Loucy (cell line): ENCODE data around the gene HMGXB3.

ENCODE experiments used
- H2AFZ ChIP-seq: fragments of 200-600 bp; sonication (generic); 2 replicates; pipeline ENCODE4 v1.6.0; 2016; ENCODE audit warnings: antibody characterized with exemption, mild to moderate bottlenecking, low read length, moderate library complexity
- H3F3A ChIP-seq: fragments of 200-600 bp; 2 replicates; pipeline ENCODE4 v1.6.0; 2016; ENCODE audit warnings: antibody characterized with exemption, low read depth, mild to moderate bottlenecking
- H3K27me3 ChIP-seq: fragments of 200-600 bp; sonication (generic); 2 replicates; pipeline ENCODE4 v1.6.1; 2014; ENCODE audit warnings: low read length, mild to moderate bottlenecking; ENCODE audit not compliant: insufficient read depth, poor library complexity, severe bottlenecking
- H3K36me3 ChIP-seq: fragments of 200-600 bp; sonication (generic); 2 replicates; pipeline ENCODE4 v1.6.1; 2016; ENCODE audit warnings: low read length; ENCODE audit not compliant: insufficient read depth
- H3K4me1 ChIP-seq: fragments of 200-600 bp; sonication (generic); 2 replicates; pipeline ENCODE4 v1.5.1; 2014; ENCODE audit warnings: low read length, mild to moderate bottlenecking; ENCODE audit not compliant: insufficient read depth, poor library complexity, severe bottlenecking
- H3K4me2 ChIP-seq: fragments of 200-600 bp; sonication (generic); 2 replicates; pipeline ENCODE4 v1.6.0; 2014; ENCODE audit warnings: antibody characterized with exemption, low read length, low read depth, mild to moderate bottlenecking; ENCODE audit not compliant: poor library complexity, severe bottlenecking
- H3K4me3 ChIP-seq: fragments of 200-600 bp; sonication (generic); 2 replicates; pipeline ENCODE4 v1.5.1; 2014; ENCODE audit warnings: low read length, mild to moderate bottlenecking, mixed read lengths; ENCODE audit not compliant: poor library complexity, severe bottlenecking
- H3K79me2 ChIP-seq: fragments of 200-600 bp; sonication (generic); 2 replicates; pipeline ENCODE4 v1.6.1; 2014; ENCODE audit warnings: low read length; ENCODE audit not compliant: insufficient read depth
- H3K9ac ChIP-seq: fragments of 200-600 bp; sonication (generic); 2 replicates; pipeline ENCODE4 v1.6.0; 2014; ENCODE audit warnings: mild to moderate bottlenecking, low read depth, low read length, moderate library complexity; ENCODE audit not compliant: poor library complexity, severe bottlenecking
- H3K9me2 ChIP-seq: fragments of 200-600 bp; sonication (generic); replicated peaks from 2 replicates; pipeline ENCODE4 v1.6.1; 2016; ENCODE audit warnings: low read depth, low read length, mixed read lengths
- H3K9me3 ChIP-seq: fragments of 200-600 bp; sonication (generic); 2 replicates; pipeline ENCODE4 v1.6.1; 2014; ENCODE audit warnings: mild to moderate bottlenecking, antibody characterized with exemption, low read length, low read depth; ENCODE audit not compliant: insufficient read depth
- H4K20me1 ChIP-seq: fragments of 200-600 bp; sonication (generic); 2 replicates; pipeline ENCODE4 v1.6.0; 2014; ENCODE audit warnings: antibody characterized with exemption, low read length, mild to moderate bottlenecking; ENCODE audit not compliant: insufficient read depth, poor library complexity, severe bottlenecking
- CTCF ChIP-seq: fragments of 200-600 bp; sonication (generic); conservative IDR thresholded peaks from 2 replicates; pipeline ENCODE4 v1.5.1; 2014; ENCODE audit warnings: mild to moderate bottlenecking, antibody characterized with exemption, low read length
- EZH2phosphoT487 ChIP-seq: fragments of 200-600 bp; IDR thresholded peaks from 2 replicates; pipeline ENCODE4 v1.6.1; 2018; ENCODE audit warnings: antibody characterized with exemption, mild to moderate bottlenecking, moderate library complexity, borderline replicate concordance

Gene HMGXB3

GRCh38 chr5:150054569-150054968 lies 54.0 kb downstream of the HMGXB3 start:
- Histone ChIP-seq H3K4me2 (no peak overlapping the region), H3K4me1 (peaks cover 12% of the 10 kb centered on the region), H3K36me3 (peaks cover 50% of the 10 kb centered on the region), H3K9ac (no peak overlapping the region), H3K79me2 (no peaks in the 10 kb centered on the region), H3K9me2 (no peaks in the 10 kb centered on the region), H2AFZ (no peak overlapping the region), H3F3A (no peaks in the 10 kb centered on the region), H3K4me3 (no peak overlapping the region), H3K27me3 (no peaks in the 10 kb centered on the region), H4K20me1 (no peaks in the 10 kb centered on the region), H3K9me3 (no peaks in the 10 kb centered on the region)
- no peak for TF ChIP-seq CTCF
- no peak for TF ChIP-seq EZH2phosphoT487

- H3K9me2 ChIP-seq, result no peaks in the 10 kb centered on the region
- H3K27me3 ChIP-seq, result no peaks in the 10 kb centered on the region
- H3K4me2 ChIP-seq, result no peak overlapping the region
- H3K4me1 ChIP-seq, result peaks cover 12% of the 10 kb centered on the region
- no peaks in the 10 kb centered on the region for H3K9me3 ChIP-seq
- peaks cover 41% of the 10 kb centered on the region for H3K36me3 ChIP-seq
- no peak overlapping the region for H3K4me3 ChIP-seq
- no peaks in the 10 kb centered on the region for H4K20me1 ChIP-seq
- TF ChIP-seq CTCF (no peak), EZH2phosphoT487 (no peak)
- H3K79me2 ChIP-seq, result no peaks in the 10 kb centered on the region
- H3K9ac ChIP-seq, result no peak overlapping the region
- no peaks in the 10 kb centered on the region for H3F3A ChIP-seq
- no peak overlapping the region for H2AFZ ChIP-seq
Observed at GRCh38 chr5:150055326-150056074, 55.0 kb downstream of the HMGXB3 start.

- H3K36me3 ChIP-seq, result peaks cover 35% of the 10 kb centered on the region
- no peaks in the 10 kb centered on the region for H4K20me1 ChIP-seq
- no peaks in the 10 kb centered on the region for H3K9me2 ChIP-seq
- TF ChIP-seq CTCF (no peak), EZH2phosphoT487 (no peak)
- no peak overlapping the region for H3K9ac ChIP-seq
- no peak overlapping the region for H2AFZ ChIP-seq
- no peaks in the 10 kb centered on the region for H3K79me2 ChIP-seq
- no peak overlapping the region for H3K4me3 ChIP-seq
- H3K4me1 ChIP-seq, result peaks cover 12% of the 10 kb centered on the region
- no peaks in the 10 kb centered on the region for H3F3A ChIP-seq
- no peaks in the 10 kb centered on the region for H3K9me3 ChIP-seq
- no peaks in the 10 kb centered on the region for H3K27me3 ChIP-seq
- no peak overlapping the region for H3K4me2 ChIP-seq
Observed at GRCh38 chr5:150056075-150056443, 55.5 kb downstream of the HMGXB3 start.
